Measurements from ENCODE around the gene SRXN1.
"Not testable (repeated sequence)": the region's sequence is repeated elsewhere in the genome, so short reads cannot be mapped to it uniquely, and the experiment has no call there.

SRXN1 gene

DNA sequence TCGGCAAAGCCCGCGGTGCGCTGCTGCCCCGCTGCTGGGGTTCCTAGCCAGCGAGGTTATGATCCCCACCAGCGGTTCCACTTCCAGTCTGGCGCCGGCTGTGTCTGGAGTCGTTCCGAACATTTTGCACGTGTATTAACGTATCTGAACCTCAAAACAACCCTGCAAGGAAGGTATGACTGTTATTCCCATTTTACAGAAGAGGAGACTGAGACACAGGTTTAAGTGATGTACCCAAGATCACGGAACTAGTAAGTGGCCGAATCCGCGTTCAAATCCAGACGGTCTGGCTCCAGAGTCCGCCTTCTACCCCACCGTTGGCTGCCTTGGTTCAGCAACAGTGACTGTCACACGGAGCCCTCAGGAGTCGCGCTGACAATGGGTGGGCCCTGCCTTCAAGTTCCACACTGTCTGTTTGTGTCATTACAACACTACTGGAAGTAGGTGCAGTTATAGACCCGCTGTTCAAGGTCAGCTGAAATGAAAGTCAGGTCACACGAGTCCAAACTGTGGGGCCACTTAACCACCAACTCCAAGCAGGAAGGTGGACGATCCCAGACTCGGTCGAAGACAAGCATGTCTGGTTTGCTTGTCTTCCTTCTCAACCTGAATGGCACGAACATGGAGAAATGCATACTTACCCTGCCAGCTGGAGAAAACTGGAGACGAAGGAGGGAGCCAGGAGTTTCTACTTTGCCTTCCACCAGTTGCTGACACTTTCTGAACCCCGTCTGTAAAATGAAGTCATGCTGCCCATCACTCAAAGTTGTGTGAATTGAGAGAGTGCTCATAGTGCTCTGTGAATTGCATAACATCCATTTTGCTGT, 803 bp upstream of the SRXN1 start:
- DNase-seq, result no peak

DNA sequence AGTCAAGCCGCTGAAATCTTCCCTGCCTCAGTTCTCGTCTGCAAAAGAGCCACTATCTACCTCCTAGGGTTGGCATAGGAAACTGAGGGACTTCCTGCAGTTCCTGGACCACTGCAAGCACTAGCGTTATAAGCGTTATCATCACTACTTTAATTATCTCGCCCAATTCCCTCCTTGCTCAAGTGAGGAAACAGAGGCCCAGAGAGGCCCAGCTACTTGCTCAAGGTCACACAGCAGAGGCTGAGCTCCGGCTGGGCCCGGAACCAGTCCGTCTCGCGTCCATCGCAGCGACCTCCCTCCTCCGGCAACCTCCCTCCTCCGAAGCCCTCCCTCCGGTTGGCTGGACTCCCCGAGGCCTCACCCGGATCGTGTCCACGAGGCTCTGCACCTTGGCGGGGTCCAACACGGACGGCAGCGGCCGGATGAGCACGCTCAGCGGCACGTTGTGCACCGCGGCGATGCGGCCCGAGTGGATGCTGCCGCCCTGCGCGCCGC, 338 bp downstream of the SRXN1 start:
- no peak for DNase-seq

DNA sequence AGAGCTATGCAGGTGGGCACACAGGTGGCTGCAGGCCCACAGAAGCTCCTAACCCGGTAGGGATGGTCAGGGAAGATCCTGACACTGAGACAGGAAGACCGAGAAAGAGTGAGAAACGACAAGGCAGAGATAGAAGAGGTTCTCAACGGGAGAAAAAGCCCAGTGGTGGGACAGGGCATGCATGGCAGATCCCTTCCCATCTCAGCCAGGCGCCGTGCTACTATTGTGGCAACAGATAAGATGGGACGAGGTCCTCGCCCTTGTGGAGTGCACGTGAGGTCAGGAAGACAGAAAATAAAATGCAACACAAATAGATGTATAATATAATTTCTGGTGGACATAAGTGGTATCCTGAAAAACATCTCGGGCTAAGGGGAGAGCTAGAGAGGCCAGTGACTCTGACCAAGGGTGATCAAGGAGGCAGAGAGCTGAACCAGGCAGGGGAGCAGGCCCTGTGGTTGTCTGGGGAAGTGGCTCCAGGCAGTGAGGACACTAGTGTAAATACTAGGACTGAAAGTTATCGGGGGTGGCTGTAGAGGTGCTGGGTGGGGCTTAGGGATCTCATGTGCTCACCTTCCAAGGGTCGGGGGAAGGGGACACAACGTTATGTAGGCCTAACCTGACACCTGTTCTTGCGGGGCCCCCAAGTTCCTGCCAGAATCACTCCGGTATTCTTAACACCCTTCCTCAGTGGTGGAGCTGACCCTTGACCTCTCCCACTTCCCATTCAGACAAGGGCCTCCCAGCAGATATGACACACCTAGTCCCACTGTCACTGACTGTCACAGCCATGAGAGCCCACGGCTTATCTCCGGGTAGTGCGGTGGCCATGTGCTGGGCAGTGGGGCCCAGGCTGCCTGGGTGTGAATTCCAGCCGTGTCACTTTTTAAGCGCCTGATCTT, 1.0 kb downstream of the SRXN1 start:
- DNase-seq, result no peak

DNA sequence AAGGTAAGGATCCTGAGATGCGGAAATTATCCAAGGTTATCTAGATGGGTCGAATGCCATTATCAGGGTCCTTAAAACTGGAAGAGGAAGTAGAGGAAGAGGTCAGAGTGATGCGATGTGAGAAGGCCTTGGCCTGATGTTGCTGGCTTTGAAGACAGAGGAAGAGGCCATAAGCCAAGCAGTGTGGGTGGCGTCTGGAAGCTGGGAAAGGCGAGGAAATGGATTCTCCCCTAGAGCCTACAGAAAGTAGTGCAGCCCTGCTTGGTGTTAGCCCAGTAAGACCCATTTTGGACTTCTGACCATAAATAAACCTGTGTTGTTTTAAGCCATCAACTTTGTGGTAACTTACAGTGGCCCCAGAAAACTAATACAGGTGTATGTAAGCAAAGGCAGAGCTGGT, 2.0 kb downstream of the SRXN1 start:
- no peak for DNase-seq

DNA sequence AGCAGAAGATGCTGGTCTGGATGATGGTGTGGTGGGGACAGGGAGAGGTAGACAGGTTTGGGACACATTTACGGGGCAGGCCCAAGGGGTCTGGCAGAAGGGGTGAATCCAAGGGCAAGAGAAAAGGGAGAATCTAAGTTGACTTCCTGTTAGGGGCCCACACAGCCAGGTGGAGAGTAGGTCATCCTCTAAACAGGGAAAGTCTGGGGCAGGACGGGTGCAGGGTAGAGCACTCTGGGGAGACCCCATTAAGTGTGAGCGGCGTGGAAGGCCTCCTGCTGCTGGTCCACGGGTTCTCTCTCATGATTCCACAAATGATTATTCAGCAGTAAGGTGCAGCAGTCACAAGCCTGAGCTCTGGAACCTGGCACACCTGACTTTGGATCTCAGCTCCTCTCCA, 2.7 kb downstream of the SRXN1 start:
- DNase-seq, result no peak

DNA sequence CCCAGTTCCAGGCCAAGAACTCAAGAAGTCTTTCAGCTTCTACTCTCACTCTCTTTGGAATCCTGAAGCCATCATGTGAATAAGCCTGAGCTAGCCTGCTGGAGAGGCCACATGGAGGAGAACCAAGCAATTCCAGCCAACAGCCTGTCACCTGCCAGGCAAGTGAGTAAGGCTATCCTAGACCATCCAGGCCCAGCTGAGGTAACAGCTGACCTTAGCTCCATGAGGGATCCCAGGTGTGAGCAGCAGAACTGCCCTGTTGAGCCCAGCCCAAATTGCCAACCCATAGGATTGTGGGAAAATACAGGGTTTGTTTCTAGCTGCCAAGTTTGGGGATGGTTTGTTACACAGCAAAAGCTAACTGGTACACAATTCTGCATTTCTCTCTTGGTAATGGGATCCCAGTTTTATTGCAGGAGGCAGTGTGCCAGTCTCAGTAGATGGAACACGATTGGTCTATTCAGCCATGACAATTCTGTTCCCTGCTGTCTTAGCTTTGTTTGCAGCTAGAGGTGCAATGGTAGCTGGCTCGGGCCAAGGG, 5.5 kb downstream of the SRXN1 start:
- no peak for DNase-seq

DNA sequence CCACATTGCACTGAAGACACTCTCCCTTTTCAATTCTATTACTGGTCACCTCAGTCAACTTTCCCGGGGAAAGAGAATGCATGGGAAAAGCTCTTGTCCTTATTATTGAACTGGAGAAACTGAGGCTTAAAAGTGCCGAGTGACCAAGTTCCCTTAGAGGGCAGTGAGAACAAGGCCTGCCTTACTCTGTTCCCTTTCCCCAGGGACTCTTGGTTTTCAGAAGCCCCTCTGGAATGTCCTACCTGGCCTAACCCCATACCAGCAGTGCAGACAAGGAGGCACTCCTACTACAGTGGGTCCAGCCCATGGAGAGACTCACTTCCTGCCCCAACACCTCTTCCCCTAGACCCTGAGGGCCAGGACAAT, 6.1 kb downstream of the SRXN1 start:
- DNase-seq, result no peak

DNA sequence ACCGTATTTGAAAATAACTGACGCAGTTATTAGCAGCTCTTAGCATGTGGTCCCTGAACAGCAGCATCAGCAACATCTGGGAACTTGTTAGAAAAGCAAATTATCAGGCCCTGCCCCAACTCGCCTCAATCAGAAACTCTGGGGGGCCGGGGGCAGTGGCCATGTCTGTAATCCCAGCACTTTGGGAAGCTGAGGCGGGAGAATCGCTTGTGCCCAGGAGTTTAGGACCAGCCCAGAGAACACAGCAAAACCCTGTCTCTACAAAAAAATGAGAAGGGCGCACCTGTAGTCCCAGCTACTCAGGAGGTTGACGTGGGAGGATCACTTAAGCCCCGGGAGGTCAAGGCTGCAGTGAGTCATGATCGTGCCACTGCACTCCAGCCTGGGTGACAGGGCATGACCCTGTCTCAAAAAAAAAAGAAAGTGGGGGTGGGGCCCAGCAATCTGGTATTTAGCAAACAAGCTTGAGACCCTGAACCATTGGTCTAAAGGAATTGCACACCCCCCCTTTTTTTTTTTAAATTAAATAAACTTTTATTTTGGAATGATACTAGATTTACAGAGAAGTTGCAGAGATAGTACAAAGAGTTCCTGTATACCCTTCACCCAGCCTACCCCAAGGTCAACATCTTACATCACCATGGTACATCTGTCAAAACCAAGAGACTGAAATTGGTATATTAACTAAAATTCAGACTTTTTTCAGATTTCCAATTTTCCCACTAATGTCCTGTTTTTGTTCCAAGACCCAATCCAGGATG, 6.7 kb downstream of the SRXN1 start:
- DNase-seq, result no peak

DNA sequence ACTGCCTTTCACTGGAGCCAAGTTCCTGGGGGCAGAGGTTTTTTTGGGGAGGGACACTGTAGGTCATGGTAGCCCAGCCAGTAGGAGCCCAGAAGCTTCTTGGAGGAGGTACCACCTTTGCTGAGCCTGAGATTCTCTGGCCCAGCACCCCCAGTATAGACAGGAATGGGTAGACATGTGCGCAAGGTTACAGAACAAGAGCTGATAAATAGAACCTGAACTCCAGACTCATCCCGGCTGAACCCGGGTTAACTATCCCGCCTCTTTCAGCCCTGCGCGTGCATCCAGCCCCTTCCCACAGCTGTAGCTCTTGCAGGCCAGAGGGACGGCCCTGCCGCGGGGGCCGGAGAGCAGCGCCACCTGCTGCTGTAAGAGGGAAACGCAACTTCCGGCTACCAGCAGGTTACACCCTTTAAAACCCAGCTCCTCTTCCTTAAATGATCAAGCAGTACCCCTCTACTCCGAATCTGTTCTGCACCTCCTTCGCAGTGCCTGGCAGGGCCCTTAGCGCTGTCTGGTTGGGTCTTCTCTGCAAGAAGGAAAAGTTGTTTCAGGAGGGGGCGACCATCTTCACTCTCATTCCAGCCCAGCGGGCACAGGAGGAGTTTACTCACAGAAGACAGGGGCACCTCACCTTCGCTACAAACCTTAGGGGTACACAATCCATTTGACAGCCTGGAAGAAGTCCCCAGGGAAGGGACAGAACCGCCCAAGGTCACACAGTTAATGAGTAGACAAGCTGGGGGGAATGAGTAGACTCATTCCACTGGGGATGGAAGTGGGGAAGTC, 7.5 kb downstream of the SRXN1 start:
- DNase-seq, result peak; percentile 71

DNA sequence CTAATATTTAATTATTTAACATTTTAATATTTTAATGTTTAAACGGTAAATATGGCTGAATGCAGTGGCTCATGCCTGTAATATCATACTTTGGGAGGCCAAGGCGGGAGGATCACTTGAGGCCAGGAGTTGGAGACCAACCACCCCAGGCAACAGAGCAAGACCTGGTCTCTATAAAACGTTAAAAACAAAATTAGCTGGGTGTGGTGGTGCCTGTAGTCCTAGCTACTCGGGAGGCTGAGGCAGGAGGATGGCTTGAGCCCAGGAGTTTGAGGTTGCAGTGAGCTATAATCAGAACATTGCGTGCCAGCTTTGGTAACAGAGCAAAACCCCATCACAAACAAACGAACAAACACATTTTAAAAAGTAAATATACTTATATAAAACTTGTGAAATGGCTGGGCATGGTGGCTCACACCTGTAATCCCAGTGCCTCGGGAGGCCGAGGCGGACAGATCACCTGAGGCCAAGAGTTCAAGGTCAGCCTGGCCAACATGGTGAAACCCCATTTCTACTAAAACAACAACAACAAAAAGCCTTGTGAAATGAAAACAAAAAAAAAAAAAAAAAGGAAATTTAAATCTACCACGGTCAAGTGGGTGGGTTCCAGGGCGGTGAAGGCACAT, 8.2 kb downstream of the SRXN1 start:
- no peak for DNase-seq

DNA sequence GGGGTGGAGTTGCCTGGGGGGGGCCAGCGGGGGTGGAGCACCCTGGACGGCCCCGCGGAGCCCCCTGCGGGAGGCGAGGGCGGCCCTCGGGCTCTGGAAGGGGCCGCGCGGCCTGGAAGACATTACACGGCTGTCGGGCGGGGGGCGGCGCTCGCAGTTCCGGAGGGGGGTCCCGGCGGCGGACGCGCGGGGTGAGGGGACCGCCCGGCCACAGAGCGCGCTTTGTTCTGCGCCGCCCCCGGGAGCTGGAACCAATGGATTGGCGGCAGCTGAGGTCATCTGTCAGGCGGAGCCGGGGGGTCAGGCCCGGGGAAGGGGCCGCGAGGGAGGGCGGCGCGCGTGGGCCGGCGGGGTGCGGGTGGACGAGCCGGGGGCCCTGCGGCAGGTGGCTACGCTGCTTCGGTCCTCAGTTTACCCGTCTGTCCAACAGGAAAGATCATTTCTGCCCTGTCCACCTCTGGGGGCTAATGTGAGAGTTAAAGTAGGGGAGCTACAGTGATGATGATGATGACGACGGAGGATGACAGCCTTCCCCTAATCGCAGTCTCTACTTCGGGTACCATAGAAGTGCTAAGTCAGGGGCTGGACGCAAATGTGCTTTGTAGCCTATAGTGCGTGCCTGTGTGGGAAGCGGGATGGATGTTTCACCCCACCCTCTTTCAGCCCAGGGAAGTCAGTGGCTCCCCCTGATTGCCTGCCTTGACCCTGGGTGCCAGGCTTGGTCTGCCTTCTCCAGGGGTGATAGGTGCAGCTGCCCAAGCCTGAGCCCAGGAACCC, 10.4 kb downstream of the SRXN1 start:
- DNase-seq, result peak; percentile 61

DNA sequence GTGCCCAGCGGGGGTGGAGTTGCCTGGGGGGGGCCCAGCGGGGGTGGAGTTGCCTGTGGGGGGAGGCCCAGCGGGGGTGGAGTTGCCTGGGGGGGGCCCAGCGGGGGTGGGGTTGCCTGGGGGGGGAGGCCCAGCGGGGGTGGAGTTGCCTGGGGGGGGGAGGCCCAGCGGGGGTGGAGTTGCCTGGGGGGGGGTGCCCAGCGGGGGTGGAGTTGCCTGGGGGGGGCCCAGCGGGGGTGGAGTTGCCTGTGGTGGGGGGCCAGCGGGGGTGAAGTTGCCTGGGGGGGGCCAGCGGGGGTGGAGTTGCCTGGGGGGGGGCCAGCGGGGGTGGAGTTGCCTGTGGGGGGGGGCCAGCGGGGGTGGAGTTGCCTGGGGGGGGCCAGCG, 11.0 kb downstream of the SRXN1 start:
- not testable (repeated sequence) for DNase-seq

DNA sequence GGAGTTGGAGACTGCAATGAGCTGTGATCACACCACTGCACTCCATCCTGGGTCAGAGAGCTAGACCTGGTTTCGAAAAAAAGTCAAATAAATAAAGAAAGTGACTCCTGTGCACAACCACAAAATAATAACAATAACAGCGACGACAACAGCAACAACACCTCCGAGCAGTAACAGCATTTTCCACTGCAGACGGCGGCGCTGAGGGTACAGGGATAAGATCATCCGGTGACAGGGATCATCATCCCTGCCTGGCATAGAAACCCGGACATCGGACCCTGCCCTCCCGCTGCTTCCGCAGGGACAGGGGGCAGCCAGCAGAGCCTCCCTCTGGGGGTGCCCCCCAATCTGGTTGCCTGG, 11.5 kb downstream of the SRXN1 start:
- no peak for DNase-seq

DNA sequence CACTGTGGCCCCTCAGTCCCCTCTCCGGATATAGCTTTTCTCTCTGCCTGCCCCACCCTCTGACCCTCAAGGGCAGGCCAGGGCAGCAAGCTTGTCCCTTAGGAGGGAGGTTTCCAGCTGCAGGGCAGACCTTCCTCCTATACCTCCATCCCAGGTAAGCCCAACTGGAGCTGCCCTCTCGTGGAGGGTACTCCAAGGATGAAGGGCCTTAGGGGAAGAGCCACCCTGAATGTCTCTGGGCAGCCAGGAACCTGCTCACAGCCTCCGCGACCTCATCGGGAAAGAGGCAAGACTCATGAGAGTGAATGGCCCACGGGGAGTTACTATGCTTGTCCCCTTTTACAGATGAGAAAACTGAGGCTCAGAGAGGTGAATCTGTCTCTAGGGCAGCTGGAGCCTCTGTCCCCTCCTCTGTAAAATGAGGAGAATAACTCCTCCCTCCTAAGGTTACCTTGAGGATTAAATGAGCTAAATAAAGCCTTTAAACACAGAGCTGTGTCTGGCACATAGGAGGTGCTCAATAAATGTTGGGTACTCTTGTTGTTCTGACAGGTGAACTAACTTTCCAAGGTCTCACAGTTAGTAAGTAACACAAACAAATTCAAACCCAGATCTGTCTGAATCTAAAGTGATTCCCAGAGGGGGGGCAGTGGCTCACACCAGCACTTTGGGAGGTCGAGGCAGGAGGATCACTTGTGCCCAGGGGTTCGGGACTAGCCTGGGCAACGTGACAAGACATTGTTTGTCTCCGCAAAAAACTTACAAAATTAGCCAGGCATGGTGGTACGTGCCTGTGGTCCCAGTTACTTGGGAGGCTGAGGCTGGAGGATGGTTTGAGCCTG, 12.1 kb downstream of the SRXN1 start:
- no peak for DNase-seq

DNA sequence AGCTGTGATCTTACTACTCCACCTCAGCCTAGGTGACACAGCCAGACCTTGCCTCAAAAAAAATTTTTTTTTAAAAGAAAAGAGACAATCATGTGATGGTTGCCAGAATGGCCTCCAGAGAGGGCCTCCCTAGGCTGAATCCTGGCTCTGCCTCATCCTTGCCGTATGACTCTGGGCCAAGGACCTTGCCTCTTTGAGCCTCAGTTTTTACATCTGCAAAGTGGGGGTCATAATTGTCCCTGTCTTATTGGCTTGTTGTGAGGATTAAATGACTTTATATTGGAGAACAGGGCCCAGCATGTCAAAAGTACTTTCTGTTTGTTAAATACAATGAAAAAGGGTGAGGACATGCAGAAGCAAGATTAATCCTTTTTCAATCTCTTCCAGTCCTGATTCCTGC, 14.4 kb downstream of the SRXN1 start:
- DNase-seq, result no peak

DNA sequence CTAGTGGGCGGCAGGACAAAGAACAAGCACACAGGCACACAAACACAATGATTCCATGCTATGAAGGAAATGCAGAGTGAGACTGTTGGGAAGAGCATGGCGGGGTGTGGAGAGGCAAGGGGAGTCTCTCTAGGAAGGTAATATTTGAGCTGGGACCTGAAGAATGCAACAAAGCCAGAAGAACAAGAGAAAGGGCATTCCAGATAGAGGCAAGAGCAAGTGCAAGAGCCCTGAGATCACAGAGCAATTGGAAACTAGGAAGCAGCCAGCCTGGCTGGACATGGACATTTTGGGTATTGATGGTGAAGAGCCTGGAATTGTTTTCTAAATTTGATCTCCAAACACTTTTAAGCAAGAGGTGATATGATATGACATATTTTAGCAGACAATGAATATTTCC, 15.4 kb downstream of the SRXN1 start:
- no peak for DNase-seq

DNA sequence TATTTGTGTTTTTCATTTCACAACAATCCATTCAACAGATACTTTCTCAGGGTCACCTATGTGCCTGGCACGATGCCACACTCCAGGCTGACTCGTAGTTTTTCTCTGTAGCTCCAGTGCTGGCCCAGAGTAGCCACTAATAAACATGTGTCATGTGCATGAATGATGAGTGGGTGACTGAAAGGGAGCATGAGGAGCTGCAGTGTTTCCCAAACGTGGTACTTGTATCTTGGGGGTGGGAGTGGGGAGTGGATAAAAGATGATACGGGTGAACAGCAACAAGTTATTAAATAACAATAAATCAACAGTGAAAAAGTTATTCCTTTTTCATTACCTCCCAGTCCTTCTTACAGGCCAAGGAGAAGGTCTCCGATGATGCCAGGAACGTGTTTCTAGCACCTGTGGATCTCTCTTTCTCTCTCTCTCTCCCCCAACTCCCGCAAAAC, 17.1 kb downstream of the SRXN1 start:
- DNase-seq, result no peak

DNA sequence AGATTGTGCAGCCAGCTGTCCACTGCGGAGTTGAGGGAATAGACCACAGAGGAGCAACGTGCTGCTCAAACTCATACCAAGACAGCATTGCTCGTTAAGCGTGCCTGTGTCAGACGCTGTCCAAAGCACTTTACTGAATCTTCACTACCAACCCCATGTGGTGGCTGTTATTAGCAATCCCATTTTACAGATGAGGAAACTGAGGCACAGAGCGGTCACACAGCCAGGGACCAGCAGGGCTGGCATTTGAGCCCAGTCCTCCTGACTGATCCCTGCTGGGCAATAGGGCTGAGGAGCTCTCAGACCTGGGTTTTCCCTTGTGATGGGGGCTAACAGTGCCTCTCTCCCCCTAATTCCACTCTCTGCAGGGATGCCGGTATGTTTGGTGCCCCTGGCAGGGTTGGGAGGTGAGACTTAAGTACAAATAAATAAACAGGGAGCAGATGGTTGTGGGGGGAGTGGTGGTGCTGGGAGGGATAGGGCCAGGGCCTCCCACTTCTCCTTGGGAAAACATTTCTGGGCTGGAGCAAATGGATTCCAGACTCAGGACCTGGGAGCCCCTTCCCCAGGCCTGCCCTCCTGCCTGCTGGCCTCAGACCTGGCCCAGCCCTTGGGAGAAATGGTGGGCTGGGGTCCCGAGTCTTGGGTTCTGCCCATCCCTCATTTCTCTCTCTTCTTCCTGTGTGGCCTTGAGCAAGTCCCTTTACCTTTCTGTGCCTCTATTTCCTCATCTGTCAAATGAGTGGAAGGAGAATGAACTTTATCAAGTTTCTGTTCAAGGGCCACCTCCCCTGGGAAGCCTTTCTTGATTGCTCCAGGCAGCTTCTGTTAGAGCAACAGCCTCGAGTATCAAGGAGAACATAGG, 17.7 kb downstream of the SRXN1 start:
- DNase-seq, result no peak

Measured in midbrain (tissue), 1 donor.